Calu3 (cell line): ENCODE measurements around the gene BCAT1. TPM values are rescaled to one million over a fixed set of nuclear protein-coding genes. Genes with fewer than 3 reads are reported as not detected.

Source experiments
- Bru-seq: library from RNA; stranded (reverse); fragments of 400-500 nt; gene quantifications from one replicate; lab custom pipeline; 2021; lab: Mats Ljungman, UMichigan
- BruChase-seq, 2 experiments: library from RNA; stranded (reverse); fragments of 400-500 nt; gene quantifications; one replicate each; lab custom pipeline; 2021; lab: Mats Ljungman, UMichigan
- BruUV-seq: library from RNA; stranded (reverse); fragments of 400-500 nt; replicated peaks from 2 replicates; lab custom pipeline; 2021; lab: Mats Ljungman, UMichigan
- CTCF ChIA-PET: fragments of 300-600 bp; sonication (Branson Sonifier 250); formaldehyde crosslinking; loops from one replicate; lab custom pipeline; 2022; ENCODE audit warnings: antibody characterized with exemption; lab: Charles Lee
- DNase-seq: peaks from one replicate; pipeline ENCODE4 v3.0.0; 2022
- H3K27ac Mint-ChIP-seq: one replicate; pipeline ENCODE4 v1.8.0; 2022; ENCODE audit warnings: mixed read lengths; ENCODE audit not compliant: unreplicated experiment
- H3K27me3 Mint-ChIP-seq: one replicate; pipeline ENCODE4 v1.8.0; 2022; ENCODE audit warnings: mixed read lengths; ENCODE audit not compliant: unreplicated experiment
- H3K36me3 Mint-ChIP-seq: one replicate; pipeline ENCODE4 v1.8.0; 2022; ENCODE audit warnings: mild to moderate bottlenecking, moderate library complexity, mixed read lengths; ENCODE audit not compliant: insufficient read depth, unreplicated experiment
- H3K4me1 Mint-ChIP-seq: one replicate; pipeline ENCODE4 v1.8.0; 2022; ENCODE audit warnings: mild to moderate bottlenecking, low read depth, mixed read lengths; ENCODE audit not compliant: unreplicated experiment
- H3K4me3 Mint-ChIP-seq: one replicate; pipeline ENCODE4 v1.8.0; 2022; ENCODE audit warnings: mild to moderate bottlenecking, low read depth, moderate library complexity, mixed read lengths; ENCODE audit not compliant: unreplicated experiment
- H3K9me3 Mint-ChIP-seq: one replicate; pipeline ENCODE4 v1.8.0; 2022; ENCODE audit warnings: low read depth, mixed read lengths; ENCODE audit not compliant: unreplicated experiment
- CTCF ChIP-seq: fragments of 200-600 bp; IDR thresholded peaks from one replicate; pipeline ENCODE4 v1.8.0; 2022; ENCODE audit warnings: antibody characterized with exemption; ENCODE audit not compliant: unreplicated experiment
- intact Hi-C: fragments of 100-400 bp; cut with micrococcal nuclease; formaldehyde crosslinking; loops from one replicate; pipeline ENCODE4 v1.10.0; 2022; ENCODE audit not compliant: unreplicated experiment
- long read RNA-seq: library from polyadenylated mRNA; stranded (forward); transcript quantifications from one replicate; pipeline ENCODE4 v2.0.0, GENCODE V29; 2022
- total RNA-seq: library from RNA; stranded (reverse); gene quantifications from 2 replicates; pipeline ENCODE4 v1.2.3, GENCODE V29; 2022

BCAT1 gene
- total RNA-seq (0.98 and 4.0 TPM in 2 replicates), Bru-seq, nascent RNA (percentile 21 among the genes with signal in this experiment), BruChase-seq, experiment 1, labeled RNA remaining after a 6-hour chase (percentile 33 among the genes with signal in this experiment), BruChase-seq, experiment 2, labeled RNA remaining after a 2-hour chase (percentile 22 among the genes with signal in this experiment)
- long read RNA-seq = 0 reads

- peak; percentile 9 for DNase-seq
- Mint-ChIP-seq H3K4me1 (no peaks in the 10 kb centered on the region), H3K27ac (peak within 1 kb of the TSS; percentile 73), H3K36me3 (peaks cover 8% of the 10 kb centered on the region), H3K27me3 (peaks cover 14% of the 10 kb centered on the region), H3K9me3 (no peaks in the 10 kb centered on the region), H3K4me3 (peak within 1 kb of the TSS; percentile 81)
- no TSS peak for BruUV-seq
- CTCF ChIA-PET = no interaction called here
- intact Hi-C loops = no loop called here
- TF ChIP-seq CTCF = no peak
Observed at GRCh38 chr12:24948757-24949722, at the start of gene BCAT1. TSS of gene BCAT1 (minus strand) at chr12:24949101. CDS start at chr12:24948932, 169 bp downstream.

- no peak overlapping the region for H3K4me3 Mint-ChIP-seq
Observed at GRCh38 chr12:24997970-24998582, 49.2 kb upstream of the BCAT1 start.

GRCh38 chr12:24997496-24997895, 48.6 kb upstream of the BCAT1 start:
- Mint-ChIP-seq H3K4me1 (no peaks in the 10 kb centered on the region), H3K4me3 (no peak overlapping the region), H3K27me3 (peaks cover 10% of the 10 kb centered on the region), H3K36me3 (no peaks in the 10 kb centered on the region), H3K9me3 (no peaks in the 10 kb centered on the region), H3K27ac (no peak overlapping the region)
- TF ChIP-seq CTCF = no peak
- DNase-seq = no peak
- no TSS peak for BruUV-seq
- intact Hi-C loops = no loop called here
- CTCF ChIA-PET = no interaction called here

More at GRCh38 chr12:24997970-24998582, 49.2 kb upstream of the BCAT1 start:
- Mint-ChIP-seq H3K4me1 (no peaks in the 10 kb centered on the region), H3K9me3 (no peaks in the 10 kb centered on the region), H3K27me3 (peaks cover 10% of the 10 kb centered on the region), H3K27ac (no peak overlapping the region), H3K36me3 (no peaks in the 10 kb centered on the region)
- no peak for TF ChIP-seq CTCF
- no TSS peak for BruUV-seq
- no peak for DNase-seq
- CTCF ChIA-PET = no interaction called here
- intact Hi-C loops = no loop called here

GRCh38 chr12:24996820-24997219, 47.9 kb upstream of the BCAT1 start:
- intact Hi-C loops = no loop called here
- no peak for TF ChIP-seq CTCF
- Mint-ChIP-seq H3K4me1 (no peaks in the 10 kb centered on the region), H3K9me3 (no peaks in the 10 kb centered on the region), H3K27ac (no peak overlapping the region), H3K4me3 (no peak overlapping the region), H3K36me3 (no peaks in the 10 kb centered on the region), H3K27me3 (peaks cover 10% of the 10 kb centered on the region)
- CTCF ChIA-PET = no interaction called here
- BruUV-seq = no TSS peak
- DNase-seq = no peak
